ENCODE measurements around the gene CFAP43. TPM values are rescaled to one million over a fixed set of nuclear protein-coding genes. Genes with fewer than 3 reads are reported as not detected.

CFAP43 gene
- total and polyA plus RNA-seq, 9 of the 15 experiments (the other 6 are each of a cell fraction or from before 2014, with no cell fraction given): 0.07 to 0.86 (median 0.11) TPM; not detected in 1

- TF ChIP-seq ADNP (tag; IDR thresholded peaks at IDR 0.05) (no peak), MTA3 (IDR thresholded peaks at IDR 0.05; ENCODE audit: borderline replicate concordance) (no peak), TAF15 (IDR thresholded peaks at IDR 0.05; ENCODE audit: low read depth, low read length) (no peak), HNRNPL (IDR thresholded peaks at IDR 0.05; ENCODE audit: low read depth, low read length) (no peak), ZNF140 (CRISPR knock-in tag; IDR thresholded peaks at IDR 0.05) (no peak), ELF4 (CRISPR knock-in tag; IDR thresholded peaks at IDR 0.05) (no peak), KAT8 (IDR thresholded peaks at IDR 0.05; ENCODE audit: low read depth) (no peak), GATAD2B (IDR thresholded peaks at IDR 0.05; ENCODE audit: borderline replicate concordance) (no peak)
Measured at GRCh38 chr10:104252368-104252767, 20.2 kb upstream of the CFAP43 start (continued).

DNA sequence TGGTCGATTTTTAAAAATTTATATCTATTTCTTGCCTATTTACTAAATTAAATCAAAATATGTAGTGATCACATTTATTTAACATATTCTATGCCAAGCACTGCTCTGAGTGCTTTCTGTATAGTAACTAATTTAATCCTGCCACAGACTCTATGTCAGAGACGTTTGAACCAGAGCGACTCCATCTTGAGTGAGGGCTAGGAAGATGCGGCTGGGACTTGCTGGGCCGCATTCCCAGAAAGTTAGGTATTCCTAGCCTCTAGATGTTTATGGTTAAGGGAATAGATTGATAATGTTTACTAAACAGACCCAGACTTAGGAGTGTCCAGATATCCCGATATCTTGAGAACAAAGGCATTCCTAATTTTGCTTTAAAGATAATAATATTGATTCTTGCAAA is 19.3 kb upstream of the CFAP43 start:
- FAIRE-seq (no peak), ATAC-seq (no peak), DNase-seq (ENCODE audit: extremely low read depth in 1 of 4, low spot score in 3 of 4) (no peak)
- peaks cover 7% of the 10 kb centered on the region for H3K36me3 ChIP-seq (ENCODE audit: control insufficient read depth, insufficient read depth, low read length)
- no peak overlapping the region for H2AFZ ChIP-seq (ENCODE audit: low read depth, low read length)
- H3K79me2 ChIP-seq (ENCODE audit: control insufficient read depth, insufficient read depth, low read length): peaks cover 19% of the 10 kb centered on the region
- no peaks in the 10 kb centered on the region for H3K27me3 ChIP-seq (ENCODE audit: control insufficient read depth in 2 of 2, insufficient read depth in 2 of 2, low read length in 2 of 2)
- no peak overlapping the region for H3K9ac ChIP-seq (ENCODE audit: insufficient read depth in 1 of 2, low read depth in 2 of 2, low read length in 2 of 2)
- no peaks in the 10 kb centered on the region for H3K9me1 ChIP-seq (ENCODE audit: control insufficient read depth, insufficient read depth, low read length)
- H3K4me1 ChIP-seq (replicated peaks in 1 of 2; ENCODE audit: control insufficient read depth in 2 of 2, insufficient read depth in 2 of 2, low read length in 2 of 2): peaks cover 11 to 21% of the 10 kb centered on the region in 2 experiments; a peak in 4 of 5 replicates
- in situ Hi-C loops (cut with MboI): no loop called here
- 86% methylated on average over 6 of the region's 6 CpGs for WGBS (ENCODE audit: insufficient coverage, low coverage, missing lambda C conversion rate)
- H3K4me2 ChIP-seq (ENCODE audit: insufficient read depth, low read length): no peak overlapping the region
- H3K4me3 ChIP-seq: no peak overlapping the region
- POLR2A ChIA-PET: no interaction called here
- BruUV-seq (replicated peaks): no TSS peak
- CTCF ChIA-PET (ENCODE audit: low intra/inter-chr PET ratio): no interaction called here
- H3K9me3 ChIP-seq (replicated peaks; ENCODE audit: control insufficient read depth, insufficient read depth, low read depth, low read length): peaks cover 6% of the 10 kb centered on the region; the same call in 1 of the 2 replicates
- no peaks in the 10 kb centered on the region for H4K20me1 ChIP-seq (replicated peaks; ENCODE audit: control insufficient read depth, insufficient read depth, low read length)
- intact Hi-C loops (cut with micrococcal nuclease): no loop called here
- no peak overlapping the region for H3K27ac ChIP-seq (ENCODE audit: extremely low read depth, low read depth, low read length)
- TF ChIP-seq MECOM (CRISPR knock-in tag; IDR thresholded peaks at IDR 0.05) (0 out of 2 replicates have a peak, but pooled peaks have one; percentile 26), ZNF592 (IDR thresholded peaks at IDR 0.05) (peak; percentile 92), PTRF (tag; IDR thresholded peaks at IDR 0.05) (peak; percentile 71), ZNF766 (CRISPR knock-in tag; conservative IDR thresholded peaks at IDR 0.05) (no peak), ZNF668 (CRISPR knock-in tag; IDR thresholded peaks at IDR 0.05) (peak; percentile 67; the same call in 1 of the 2 replicates), DMBX1 (CRISPR knock-in tag; IDR thresholded peaks at IDR 0.05; ENCODE audit: borderline replicate concordance) (peak; percentile 88), SMAD4 (CRISPR knock-in tag; conservative IDR thresholded peaks at IDR 0.05) (peak; percentile 46; the same call in 1 of the 2 replicates), ZNF57 (CRISPR knock-in tag; IDR thresholded peaks at IDR 0.05) (no peak), GTF2A2 (tag; IDR thresholded peaks at IDR 0.05) (0 out of 2 replicates have a peak, but pooled peaks have one; percentile 23), SMAD1 (IDR thresholded peaks at IDR 0.05; ENCODE audit: low read depth, low read length, partially characterized antibody) (no peak), ZNF311 (CRISPR knock-in tag; IDR thresholded peaks at IDR 0.05) (peak; percentile 79; the same call in 1 of the 2 replicates), CXXC5 (CRISPR knock-in tag; IDR thresholded peaks at IDR 0.05) (0 out of 2 replicates have a peak, but pooled peaks have one; percentile 28), GABPA (tag; conservative IDR thresholded peaks at IDR 0.05; ENCODE audit: low read depth) (no peak)
